Naive thymus-derived CD8-positive, alpha-beta T cell (primary cell): Measurements from ENCODE around the gene PLEKHF1. TPM values are rescaled to one million over a fixed set of nuclear protein-coding genes. Genes with fewer than 3 reads are reported as not detected.
A peak's percentile ranks its signal among the peaks of the same experiment; 100 is the strongest.
"Not testable (repeated sequence)": the region's sequence is repeated elsewhere in the genome, so short reads cannot be mapped to it uniquely, and the experiment has no call there.

ENCODE experiments used
- ATAC-seq, 2 donors: fragments of 150-1000 bp; cut with Tn5 transposase in 1 of 2; sonication (Bioruptor Pico), chemical (Tn5 transposase) in 1 of 2; 1 replicate in 1 of 2; 2 replicates in 1 of 2; pipeline ENCODE4 v1.10.0; 2021; ENCODE audit warnings: mild to moderate bottlenecking in 2 of 2, moderate library complexity in 2 of 2
- POLR2A ChIA-PET: fragments of 350-600 bp; sonication (Branson Sonifier 250); formaldehyde crosslinking; loops from one replicate; lab custom pipeline; 2021; ENCODE audit warnings: antibody characterized with exemption; lab: Charles Lee
- DNase-seq, 10 donors: peaks; one replicate each; pipeline versions ENCODE4 v3.0.0 to v3.0.0-alpha.2; 2020 to 2022
- H3K27ac Mint-ChIP-seq, 10 donors: one replicate each; pipeline ENCODE4 v1.8.0; 2020 to 2022; ENCODE audit warnings: mild to moderate bottlenecking in 10 of 10, mixed read lengths in 10 of 10, moderate library complexity in 4 of 10, inconsistent platforms in 1 of 10
- H3K27me3 Mint-ChIP-seq, 5 donors: one replicate each; pipeline ENCODE4 v1.8.0; 2021 to 2022; ENCODE audit warnings: mixed read lengths in 5 of 5
- H3K36me3 Mint-ChIP-seq, 3 donors: one replicate each; pipeline ENCODE4 v1.8.0; 2020 to 2022; ENCODE audit warnings: mixed read lengths in 3 of 3, mild to moderate bottlenecking in 2 of 3, inconsistent platforms in 1 of 3
- H3K4me1 Mint-ChIP-seq, 4 donors: one replicate each; pipeline ENCODE4 v1.8.0; 2021 to 2022; ENCODE audit warnings: mixed read lengths in 4 of 4
- H3K4me3 Mint-ChIP-seq, 10 donors: one replicate each; pipeline ENCODE4 v1.8.0; 2020 to 2022; ENCODE audit warnings: mild to moderate bottlenecking in 10 of 10, mixed read lengths in 10 of 10, moderate library complexity in 6 of 10, inconsistent platforms in 1 of 10
- H3K9me3 Mint-ChIP-seq, 9 donors: one replicate each; pipeline ENCODE4 v1.8.0; 2020 to 2022; ENCODE audit warnings: mixed read lengths in 9 of 9, mild to moderate bottlenecking in 3 of 9, inconsistent platforms in 1 of 9, moderate library complexity in 1 of 9
- polyA plus RNA-seq, 3 donors: library from polyadenylated mRNA; unstranded; fragments of 300-500 nt; fragmentation: Illumina TruSeq; gene quantifications; one replicate each; pipeline ENCODE4 v1.2.3, GENCODE V29; 2021
- total RNA-seq, 8 experiments: library from RNA in 2 of 8; stranded (reverse) in 2 of 8; gene quantifications; one replicate each; pipeline ENCODE4 v1.2.3 and lab custom pipeline; 2021 to 2026

Gene PLEKHF1
- total and polyA plus RNA-seq, 5 experiments from 2014 or later = 3.8 to 19.8 (median 18.0) TPM

- DNase-seq, H3K27me3 Mint-ChIP-seq, ATAC-seq, H3K9me3 Mint-ChIP-seq: not testable (repeated sequence)
- Mint-ChIP-seq H3K4me3 (peak overlapping the region in 7 of 10 donors; percentile 39 to 92 (median 59)), H3K36me3 (peaks cover 4 to 50% (median 12%) of the 10 kb centered on the region in 3 donors), H3K4me1 (peaks cover 41 to 90% (median 74%) of the 10 kb centered on the region in 4 donors), H3K27ac (peak overlapping the region; percentile 73 to 99 (median 93))
- POLR2A ChIA-PET = interaction anchor here (1.3 kb wide), 1 partner anchor 103 kb away, joined by 6 read pairs; the partner anchor contains the start of gene POP4
Measured at GRCh38 chr19:29709440-29709798, 44.2 kb downstream of the PLEKHF1 start.

DNA sequence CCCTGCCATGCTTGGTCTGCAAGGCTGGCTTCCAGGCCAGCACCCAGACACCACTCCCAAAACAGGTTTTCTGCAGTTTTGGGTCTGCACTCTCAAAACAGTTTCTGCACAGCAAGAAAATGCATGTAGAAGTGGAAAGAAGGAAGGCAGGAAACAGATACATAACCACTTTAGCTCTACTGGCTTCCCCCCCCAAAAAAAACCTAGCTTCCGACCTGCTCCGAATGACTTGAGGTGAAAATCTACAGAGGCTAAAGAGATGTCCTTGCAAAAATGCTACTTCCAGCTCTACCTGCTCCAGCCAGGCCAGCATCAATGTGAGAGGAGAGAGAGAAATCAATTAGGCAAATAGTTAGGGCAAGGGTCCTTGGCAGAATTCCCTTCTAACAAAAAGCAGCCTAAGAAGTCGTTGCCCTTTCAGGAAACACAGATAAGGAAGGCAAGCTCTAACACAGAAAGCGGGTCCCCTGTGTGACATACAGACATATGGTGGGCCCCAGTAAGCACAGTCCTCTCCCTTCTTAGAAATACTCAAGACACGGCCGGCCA is 46.4 kb downstream of the PLEKHF1 start:
- Mint-ChIP-seq H3K36me3 (peaks cover 0 to 28% (median 8%) of the 10 kb centered on the region in 3 donors), H3K9me3 (no peaks in the 10 kb centered on the region), H3K4me1 (peaks cover 46 to 86% (median 80%) of the 10 kb centered on the region in 4 donors), H3K4me3 (peak overlapping the region; percentile 82 to 98 (median 90)), H3K27me3 (no peaks in the 10 kb centered on the region), H3K27ac (peak overlapping the region; percentile 82 to 99 (median 94))
- ATAC-seq = peak; percentile 8 to 13
- POLR2A ChIA-PET = interaction anchor here (0.6 to 7.1 kb wide), 12 partner anchors 9 to 230 kb away, joined by 3 to 153 read pairs (median 6); partner anchors contain the start of genes PLEKHF1, POP4 and URI1
- peak in 5 of 10 donors; percentile 33 to 63 (median 60) for DNase-seq

GRCh38 chr19:29712744-29713516 is 47.7 kb downstream of the PLEKHF1 start:
- peak in 1 of 10 donors; percentile 25 for DNase-seq
- H3K27me3 Mint-ChIP-seq = no peaks in the 10 kb centered on the region
- peak overlapping the region; percentile 82 to 99 (median 94) for H3K27ac Mint-ChIP-seq
- peaks cover 0 to 15% (median 4%) of the 10 kb centered on the region in 3 donors for H3K36me3 Mint-ChIP-seq
- H3K4me1 Mint-ChIP-seq = peaks cover 47 to 81% (median 75%) of the 10 kb centered on the region in 4 donors
- no peak for ATAC-seq
- POLR2A ChIA-PET = interaction anchor here (0.7 to 7.1 kb wide), 16 partner anchors 9 to 229 kb away, joined by 3 to 153 read pairs (median 6); partner anchors contain the start of genes PLEKHF1, POP4 and URI1
- H3K4me3 Mint-ChIP-seq = peak overlapping the region; percentile 82 to 98 (median 90)
- H3K9me3 Mint-ChIP-seq = no peaks in the 10 kb centered on the region

DNA sequence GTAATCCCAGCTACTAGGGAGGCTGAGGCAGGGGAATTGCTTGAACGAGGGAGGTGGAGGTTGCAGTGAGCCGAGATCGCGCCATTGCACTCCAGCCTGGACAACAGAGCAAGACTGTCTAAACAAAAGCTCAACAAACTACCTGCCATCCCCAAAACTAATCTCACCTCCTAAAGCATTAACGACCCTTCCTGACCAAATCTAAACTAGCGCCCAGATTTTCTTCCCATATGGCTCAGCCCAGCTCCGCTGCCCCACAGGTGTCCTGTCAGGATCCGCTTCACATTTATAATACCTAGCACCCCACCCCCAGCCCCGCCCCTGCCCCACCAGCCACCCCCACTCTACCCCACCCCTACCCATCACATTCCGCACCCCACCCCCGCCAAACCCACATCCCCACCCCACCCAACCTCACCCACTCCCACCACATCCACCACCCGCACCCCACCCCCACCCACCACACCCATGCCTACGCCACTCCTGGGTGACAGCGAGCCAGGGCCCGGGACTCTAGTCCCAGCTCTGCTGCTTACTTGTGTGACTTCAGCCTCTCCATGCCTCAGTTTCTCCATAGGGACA is 49.2 kb downstream of the PLEKHF1 start:
- H3K4me3 Mint-ChIP-seq = peak overlapping the region; percentile 82 to 98 (median 90)
- peak in 6 of 10 donors; percentile 12 to 82 (median 44) for DNase-seq
- ATAC-seq = peak; percentile 45 to 62
- POLR2A ChIA-PET = interaction anchor here (0.6 to 7.1 kb wide), 12 partner anchors 10 to 130 kb away, joined by 3 to 153 read pairs (median 9); partner anchors contain the start of genes PLEKHF1 and POP4
- H3K27ac Mint-ChIP-seq = peak overlapping the region; percentile 82 to 99 (median 94)
- peaks cover 0 to 4% (median 0%) of the 10 kb centered on the region in 3 donors for H3K36me3 Mint-ChIP-seq
- H3K27me3 Mint-ChIP-seq = no peaks in the 10 kb centered on the region
- H3K9me3 Mint-ChIP-seq = no peaks in the 10 kb centered on the region
- peaks cover 38 to 69% (median 62%) of the 10 kb centered on the region in 4 donors for H3K4me1 Mint-ChIP-seq

DNA sequence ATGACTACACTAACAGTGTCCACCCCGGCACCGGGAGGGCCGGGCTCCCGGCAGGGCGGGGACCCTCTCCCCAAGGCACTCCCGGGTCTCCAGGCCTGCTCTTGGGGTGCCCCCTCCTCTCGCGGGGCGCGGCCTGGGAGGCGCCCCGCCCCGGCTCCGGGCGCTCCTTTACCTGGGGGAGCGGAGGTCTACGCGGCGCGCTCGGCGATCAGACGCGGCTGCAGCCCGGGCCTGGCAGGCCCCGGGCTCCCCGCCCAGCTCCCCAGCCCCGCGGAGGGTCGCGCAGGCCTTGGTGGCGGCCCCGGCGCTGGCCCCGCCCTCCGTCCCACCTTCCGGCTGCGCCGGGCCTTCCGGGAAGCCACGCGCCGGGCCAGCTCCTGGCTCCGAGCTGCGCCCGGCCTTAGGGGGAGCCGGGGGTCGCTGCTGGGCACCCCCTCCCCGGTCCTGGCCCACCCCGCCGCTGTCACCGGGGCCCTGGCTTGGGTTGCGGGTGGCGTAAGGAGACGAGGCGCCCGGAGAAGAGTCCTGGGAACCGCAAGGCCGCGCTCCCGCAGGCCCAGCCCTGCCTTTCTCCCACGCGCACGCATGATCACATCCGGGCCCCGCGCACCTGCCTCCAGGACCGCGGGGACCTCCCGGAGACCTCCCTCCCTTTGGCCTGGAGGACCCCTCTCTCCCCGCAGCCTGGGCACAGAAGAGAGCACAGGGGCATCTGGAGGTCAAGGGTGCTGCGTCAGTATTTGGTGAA is 49.9 kb downstream of the PLEKHF1 start, which contains the start of gene C19orf12:
Gene C19orf12 (minus strand): TSS at position 309 of the 748 bp plus-strand sequence. CDS start 6,848 bp downstream, outside the sequence.
- DNase-seq (peak; percentile 37 to 84 (median 65)), ATAC-seq (peak; percentile 60 to 65)
- POLR2A ChIA-PET = interaction anchor here (0.6 to 7.1 kb wide), 10 partner anchors 9 to 129 kb away, joined by 3 to 153 read pairs (median 20); partner anchors contain the start of genes PLEKHF1 and POP4
- H3K9me3 Mint-ChIP-seq = no peaks in the 10 kb centered on the region
- peaks cover 34 to 62% (median 56%) of the 10 kb centered on the region in 4 donors for H3K4me1 Mint-ChIP-seq
- no peaks in the 10 kb centered on the region for H3K27me3 Mint-ChIP-seq
- peak within 1 kb of the TSS; percentile 87 to 98 (median 90) for H3K4me3 Mint-ChIP-seq
- peaks cover 0 to 4% (median 0%) of the 10 kb centered on the region in 3 donors for H3K36me3 Mint-ChIP-seq
- H3K27ac Mint-ChIP-seq = peak within 1 kb of the TSS; percentile 93 to 99 (median 96)

DNA sequence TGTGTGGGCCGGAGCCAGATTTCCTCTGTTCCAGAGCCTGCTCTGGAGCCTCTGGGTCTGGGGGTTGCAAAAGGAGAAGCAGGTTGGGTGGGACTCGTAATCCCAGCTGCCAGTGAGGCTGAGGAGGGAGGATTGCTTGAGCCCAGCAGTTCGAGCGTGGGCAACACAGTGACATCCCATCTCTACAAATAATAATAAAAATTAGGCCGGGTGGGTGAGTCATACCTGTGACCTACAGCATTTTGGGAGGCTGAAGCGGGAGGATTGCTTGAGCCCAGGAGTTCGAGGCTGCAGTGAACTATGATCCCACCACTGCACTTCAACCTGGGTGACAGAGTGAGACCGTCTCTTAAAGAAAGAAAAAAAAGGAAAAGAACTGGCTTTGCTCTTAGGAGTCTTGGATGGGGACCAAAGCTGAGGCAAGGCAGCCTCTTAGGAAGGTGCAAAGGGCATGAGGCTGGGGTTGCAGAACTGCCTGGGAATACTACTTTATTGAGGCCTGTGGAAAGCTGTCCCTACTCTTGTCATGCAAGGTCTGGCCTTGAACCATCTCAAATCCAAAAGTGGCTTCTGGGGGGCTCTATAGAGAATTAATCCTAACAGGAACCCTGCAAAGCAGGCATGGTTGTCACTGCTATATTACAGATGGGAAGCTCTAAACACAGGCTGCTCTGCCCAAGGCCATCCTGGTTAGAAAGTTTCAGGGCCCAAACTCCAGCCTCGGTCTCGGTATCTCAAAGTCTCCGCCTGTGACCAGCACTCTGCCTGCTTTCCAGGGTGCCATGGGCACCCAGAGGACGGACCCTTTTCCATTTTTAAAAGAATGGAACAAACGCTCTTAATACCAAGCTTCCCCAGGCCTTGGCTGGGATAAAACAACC is 50.7 kb downstream of the PLEKHF1 start:
- DNase-seq = peak in 3 of 10 donors; percentile 23 to 27 (median 26)
- Mint-ChIP-seq H3K36me3 (peaks cover 0 to 2% (median 0%) of the 10 kb centered on the region in 3 donors), H3K9me3 (no peaks in the 10 kb centered on the region), H3K4me1 (peaks cover 28 to 54% (median 48%) of the 10 kb centered on the region in 4 donors), H3K4me3 (peak overlapping the region; percentile 87 to 94 (median 90)), H3K27me3 (no peaks in the 10 kb centered on the region), H3K27ac (peak overlapping the region; percentile 93 to 97 (median 96))
- peak; percentile 4 to 10 for ATAC-seq
- POLR2A ChIA-PET = interaction anchor here (0.6 to 7.1 kb wide), 12 partner anchors 8 to 107 kb away, joined by 3 to 153 read pairs (median 12); partner anchors contain the start of genes PLEKHF1 and POP4

DNA sequence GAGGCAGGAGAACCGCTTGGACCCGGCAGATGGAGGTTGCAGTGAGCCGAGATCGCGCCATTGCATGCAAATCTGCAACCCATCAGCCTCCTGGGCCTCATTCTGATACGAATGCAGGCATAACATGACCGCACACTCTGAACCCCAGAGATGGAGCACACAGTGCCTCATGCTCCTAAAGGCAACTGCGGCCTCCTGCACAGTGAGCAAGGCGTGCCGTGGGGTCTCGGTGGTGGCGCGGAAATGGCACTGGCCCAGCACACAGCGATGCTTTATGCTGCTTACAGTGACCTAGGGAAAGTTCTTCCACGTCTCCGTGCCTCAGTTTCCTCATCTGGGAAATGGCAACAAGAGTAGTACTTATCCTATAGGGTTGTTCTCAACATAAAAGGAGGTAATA is 51.8 kb downstream of the PLEKHF1 start:
- DNase-seq (no peak), ATAC-seq (no peak)
- peak overlapping the region in 5 of 10 donors; percentile 96 to 97 (median 97) for H3K27ac Mint-ChIP-seq
- POLR2A ChIA-PET = interaction anchor here (0.5 to 7.1 kb wide), 8 partner anchors 8 to 108 kb away, joined by 3 to 153 read pairs (median 58); partner anchors contain the start of genes PLEKHF1 and POP4
- H3K27me3 Mint-ChIP-seq = no peaks in the 10 kb centered on the region
- H3K36me3 Mint-ChIP-seq = peaks cover 0 to 2% (median 0%) of the 10 kb centered on the region in 3 donors
- no peak overlapping the region for H3K4me3 Mint-ChIP-seq
- H3K9me3 Mint-ChIP-seq = no peaks in the 10 kb centered on the region
- peaks cover 23 to 43% (median 37%) of the 10 kb centered on the region in 4 donors for H3K4me1 Mint-ChIP-seq

DNA sequence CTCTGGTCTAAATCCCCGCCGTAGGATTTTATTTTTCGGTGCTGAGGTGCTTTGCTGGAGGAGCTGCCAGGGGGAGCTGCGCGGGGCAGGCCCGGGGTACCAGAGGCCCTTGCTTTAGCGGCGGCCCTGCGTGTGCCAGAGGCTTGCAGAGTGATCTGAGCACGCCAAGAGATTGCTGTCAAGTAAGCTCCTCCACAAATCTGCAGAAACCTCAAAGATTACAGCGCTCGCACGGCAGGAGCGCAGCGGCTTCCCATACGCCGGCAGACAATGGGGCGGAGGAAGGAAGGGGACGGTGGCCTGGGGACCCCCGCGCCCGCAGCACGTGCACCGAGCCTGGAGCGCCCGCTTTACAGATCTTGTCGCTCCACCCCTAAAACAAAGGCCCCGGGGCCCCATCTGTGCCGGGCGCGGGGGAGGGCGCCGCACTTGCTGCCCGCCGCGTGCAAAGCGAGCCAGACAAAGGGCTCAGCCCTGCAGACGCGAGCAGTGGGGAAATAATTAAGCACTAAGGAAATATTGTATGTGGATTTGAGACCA is 58.9 kb downstream of the PLEKHF1 start:
- Mint-ChIP-seq H3K27ac (peak overlapping the region; percentile 31 to 95 (median 80)), H3K27me3 (peaks cover 0 to 3% (median 0%) of the 10 kb centered on the region in 5 donors), H3K4me3 (peak overlapping the region; percentile 71 to 89 (median 84)), H3K9me3 (no peaks in the 10 kb centered on the region), H3K4me1 (peaks cover 6 to 21% (median 15%) of the 10 kb centered on the region in 4 donors), H3K36me3 (no peaks in the 10 kb centered on the region)
- ATAC-seq (peak; percentile 85 to 92), DNase-seq (peak; percentile 6 to 72 (median 46))
- POLR2A ChIA-PET = interaction anchor here (1.0 to 4.5 kb wide), 7 partner anchors 9 to 118 kb away, joined by 3 to 23 read pairs (median 4); partner anchors contain the start of genes C19orf12 and POP4

- H3K36me3 Mint-ChIP-seq = no peaks in the 10 kb centered on the region
- DNase-seq (no peak), ATAC-seq (no peak)
- H3K27ac Mint-ChIP-seq = peak overlapping the region in 5 of 10 donors; percentile 28 to 90 (median 57)
- H3K9me3 Mint-ChIP-seq = no peaks in the 10 kb centered on the region
- POLR2A ChIA-PET = interaction anchor here (0.7 to 4.5 kb wide), 8 partner anchors 8 to 148 kb away, joined by 3 to 23 read pairs (median 4); partner anchors contain the start of genes C19orf12 and POP4
- peaks cover 6 to 21% (median 15%) of the 10 kb centered on the region in 4 donors for H3K4me1 Mint-ChIP-seq
- H3K4me3 Mint-ChIP-seq = peak overlapping the region; percentile 32 to 88 (median 82)
- peaks cover 0 to 3% (median 0%) of the 10 kb centered on the region in 5 donors for H3K27me3 Mint-ChIP-seq
Measured at GRCh38 chr19:29724746-29725145, 59.5 kb downstream of the PLEKHF1 start.
